Fibroblast of villous mesenchyme (primary cell): Measurements from ENCODE around the gene IFNL2. TPM values are rescaled to one million over a fixed set of nuclear protein-coding genes. Genes with fewer than 3 reads are reported as not detected.

ENCODE experiments used
- DNase-seq: peaks from one replicate; pipeline ENCODE4 v3.0.0-alpha.2; 2010; ENCODE audit warnings: low read depth
- H3K4me3 ChIP-seq: 2 replicates; pipeline ENCODE4 v1.5.1; 2011; ENCODE audit warnings: low read depth, mild to moderate bottlenecking, low read length
- total RNA-seq: library from RNA; depleted of rRNA; stranded (reverse); fragments of >200 nt; gene quantifications from 2 replicates; pipeline ENCODE4 v1.2.3, GENCODE V29; 2012
- TF ChIP-seq, protein P1 (sequence below): IDR thresholded peaks from 2 replicates; pipeline ENCODE4 v1.5.1; 2012; ENCODE audit warnings: low read depth, mild to moderate bottlenecking, low read length; ENCODE audit not compliant: insufficient read depth

The IFNL2 gene
- total RNA-seq, 1 donor: not detected

DNA sequence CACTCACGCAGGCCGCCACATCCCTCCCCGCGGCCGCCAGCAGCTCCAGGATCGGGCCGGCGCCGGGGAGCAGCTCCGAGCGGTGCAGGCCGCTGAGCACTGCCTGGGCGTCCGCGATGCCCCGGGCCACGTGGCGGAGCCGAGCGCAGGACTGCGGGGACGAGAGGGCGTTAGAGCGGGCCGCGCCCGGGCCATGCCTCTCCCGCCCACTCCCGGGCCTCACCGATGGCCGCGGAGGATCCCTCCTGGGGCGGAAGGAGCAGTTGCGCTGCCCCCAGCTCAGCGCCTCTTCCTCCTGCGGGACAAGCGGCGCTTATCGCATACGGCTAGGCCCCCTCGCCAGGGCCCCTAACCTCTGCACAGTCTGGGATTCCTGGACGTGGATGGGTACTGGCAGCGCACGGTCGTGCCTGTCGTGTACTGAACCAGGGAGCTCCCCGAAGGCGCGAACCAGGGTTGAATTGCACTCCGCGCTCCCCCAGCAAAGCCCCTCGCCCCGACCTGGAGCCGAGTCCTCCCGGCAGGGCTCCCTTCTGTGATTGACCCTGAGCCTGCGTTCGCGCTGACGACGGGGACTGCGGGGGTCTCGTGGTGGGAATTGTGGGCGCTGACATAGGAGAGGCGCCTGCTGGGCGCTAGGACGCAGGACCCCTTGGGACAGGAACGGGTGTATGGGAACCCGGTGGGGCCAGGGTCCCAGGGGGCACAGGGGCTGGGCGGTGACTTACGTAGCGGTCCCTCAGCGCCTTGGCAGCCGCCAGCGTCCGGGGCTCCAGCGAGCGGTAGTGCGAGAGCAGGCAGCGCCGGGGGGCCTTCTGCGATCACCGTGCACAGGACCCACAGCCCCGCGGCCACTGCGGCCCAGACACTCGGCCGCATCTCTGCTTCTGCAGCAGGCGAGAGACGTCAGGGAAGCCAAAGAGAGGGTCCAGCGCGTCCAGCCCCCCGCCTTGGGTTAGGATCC is 20.2 kb upstream of the IFNL2 start:
- no peak for DNase-seq
- H3K4me3 ChIP-seq: no peak overlapping the region
- TF ChIP-seq, protein P1, sequence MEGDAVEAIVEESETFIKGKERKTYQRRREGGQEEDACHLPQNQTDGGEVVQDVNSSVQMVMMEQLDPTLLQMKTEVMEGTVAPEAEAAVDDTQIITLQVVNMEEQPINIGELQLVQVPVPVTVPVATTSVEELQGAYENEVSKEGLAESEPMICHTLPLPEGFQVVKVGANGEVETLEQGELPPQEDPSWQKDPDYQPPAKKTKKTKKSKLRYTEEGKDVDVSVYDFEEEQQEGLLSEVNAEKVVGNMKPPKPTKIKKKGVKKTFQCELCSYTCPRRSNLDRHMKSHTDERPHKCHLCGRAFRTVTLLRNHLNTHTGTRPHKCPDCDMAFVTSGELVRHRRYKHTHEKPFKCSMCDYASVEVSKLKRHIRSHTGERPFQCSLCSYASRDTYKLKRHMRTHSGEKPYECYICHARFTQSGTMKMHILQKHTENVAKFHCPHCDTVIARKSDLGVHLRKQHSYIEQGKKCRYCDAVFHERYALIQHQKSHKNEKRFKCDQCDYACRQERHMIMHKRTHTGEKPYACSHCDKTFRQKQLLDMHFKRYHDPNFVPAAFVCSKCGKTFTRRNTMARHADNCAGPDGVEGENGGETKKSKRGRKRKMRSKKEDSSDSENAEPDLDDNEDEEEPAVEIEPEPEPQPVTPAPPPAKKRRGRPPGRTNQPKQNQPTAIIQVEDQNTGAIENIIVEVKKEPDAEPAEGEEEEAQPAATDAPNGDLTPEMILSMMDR: no peak

DNA sequence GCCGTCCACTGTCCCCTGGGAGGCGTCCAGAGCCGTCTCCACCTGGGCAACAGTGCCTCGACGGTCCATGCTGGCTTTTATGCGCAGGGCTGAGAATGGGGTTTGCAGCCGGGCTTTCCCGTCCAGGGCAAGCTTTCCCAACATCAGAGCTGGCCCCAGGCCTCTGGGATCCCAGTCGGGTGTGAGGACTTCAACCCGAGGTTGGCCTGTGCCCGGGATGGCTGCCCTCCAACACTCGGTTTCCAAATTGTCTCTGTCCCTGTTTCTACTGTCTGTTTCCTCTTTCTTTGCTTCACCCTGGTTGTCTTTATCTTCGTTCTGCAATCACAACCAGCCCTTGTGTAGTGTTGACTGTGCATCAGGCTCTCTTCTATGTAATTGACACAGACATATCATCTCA is 19.4 kb upstream of the IFNL2 start, which contains the start of gene IFNL4:
Gene IFNL4 (minus strand): TSS at position 51 of the 400 bp plus-strand sequence.
- TF ChIP-seq, protein P1: no peak
- no peak for DNase-seq
- H3K4me3 ChIP-seq: no peak within 1 kb of the TSS

DNA sequence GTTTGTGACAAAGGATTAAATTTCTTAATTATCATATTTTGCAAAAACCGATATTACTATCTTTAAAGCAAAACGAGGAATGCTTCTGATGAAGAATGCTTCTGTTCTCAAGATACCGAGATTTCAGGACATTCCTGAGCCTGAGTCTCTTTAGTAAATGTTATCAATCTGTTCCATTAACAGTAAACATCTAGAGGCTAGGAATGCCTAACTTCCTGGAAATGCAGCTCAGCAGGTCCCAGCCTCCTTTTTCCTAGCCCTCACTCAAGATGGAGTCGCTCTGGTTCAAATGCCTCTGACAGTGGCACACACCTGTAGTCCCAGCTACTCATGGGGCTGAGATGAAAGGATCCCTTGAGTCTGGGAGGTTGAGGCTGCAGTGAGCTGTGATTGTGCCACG is 17.1 kb upstream of the IFNL2 start:
- DNase-seq: no peak
- TF ChIP-seq, protein P1: no peak
- no peak overlapping the region for H3K4me3 ChIP-seq

DNA sequence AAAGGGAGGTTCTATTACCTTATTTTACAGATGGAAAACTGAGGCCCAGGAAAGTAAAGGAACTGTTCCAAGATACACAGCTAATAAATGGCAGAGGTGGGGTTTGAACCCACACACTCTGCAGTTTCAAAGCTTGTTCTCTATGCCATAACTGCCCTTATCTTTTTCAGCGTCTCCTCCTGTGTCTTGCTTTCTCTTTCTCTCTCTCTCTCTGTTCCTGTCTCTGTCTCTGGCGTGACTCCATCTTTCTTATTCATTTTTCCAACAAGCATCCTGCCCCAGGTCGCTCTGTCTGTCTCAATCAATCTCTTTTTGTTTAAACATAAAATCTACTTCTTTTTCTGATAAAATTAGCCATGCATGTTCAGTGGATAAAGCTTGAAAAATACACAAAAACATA is 16.4 kb upstream of the IFNL2 start:
- H3K4me3 ChIP-seq: no peak overlapping the region
- no peak for DNase-seq
- TF ChIP-seq, protein P1: no peak

DNA sequence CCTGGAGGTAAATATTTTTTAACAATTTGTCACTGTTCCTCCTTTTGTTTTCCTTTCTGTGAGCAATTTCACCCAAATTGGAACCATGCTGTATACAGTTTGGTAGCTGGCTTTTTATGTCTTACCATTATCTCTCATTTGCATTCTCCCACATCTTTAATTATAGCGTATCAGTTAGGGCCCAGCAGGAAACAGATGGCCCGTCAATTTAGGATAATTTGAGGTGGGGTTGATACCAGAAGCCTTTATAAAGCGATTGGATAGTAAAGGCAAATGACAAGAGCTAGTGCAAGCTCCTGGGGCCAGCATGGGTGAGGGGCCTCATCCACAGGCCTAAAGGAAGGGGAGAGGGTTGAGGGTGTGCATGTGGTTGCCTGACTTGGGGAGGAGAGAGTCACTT is 15.7 kb upstream of the IFNL2 start:
- TF ChIP-seq, protein P1: no peak
- H3K4me3 ChIP-seq: no peak overlapping the region
- no peak for DNase-seq

DNA sequence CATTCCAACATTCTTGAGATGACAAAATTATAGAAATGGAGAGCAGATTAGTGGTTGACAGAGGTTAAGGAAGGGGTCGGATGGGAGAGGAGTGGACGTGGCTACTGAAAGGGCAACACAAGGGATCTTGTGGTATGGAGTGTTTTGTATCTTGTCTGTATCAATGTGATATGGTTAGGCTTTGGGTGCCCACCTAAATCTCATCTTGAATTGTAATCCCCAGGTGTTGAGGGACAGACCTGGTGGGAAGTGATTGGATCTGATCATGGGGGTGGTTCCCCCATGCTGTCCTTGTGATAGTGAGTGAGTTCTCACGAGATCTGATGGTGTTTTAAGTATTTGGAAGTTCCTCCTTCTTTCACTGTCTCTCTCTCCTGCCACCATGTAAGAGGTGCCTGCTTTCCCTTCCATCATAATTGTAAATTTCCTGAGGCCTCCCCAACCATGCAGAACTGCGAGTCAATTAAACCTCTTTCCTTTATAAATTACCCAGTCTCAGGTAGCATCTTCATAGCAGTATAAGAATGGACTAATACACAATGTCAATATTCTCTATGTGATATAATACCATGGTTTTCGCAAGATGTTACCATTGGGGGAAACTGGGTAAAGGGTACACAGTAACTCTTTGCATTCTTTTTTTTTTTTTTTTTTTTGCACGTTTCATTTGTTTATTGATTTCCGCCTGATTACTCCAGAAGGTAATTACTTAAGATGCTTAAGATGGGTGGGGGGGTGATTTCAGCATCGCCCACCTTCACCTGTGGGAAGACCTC is 14.6 kb upstream of the IFNL2 start:
- TF ChIP-seq, protein P1: no peak
- no peak overlapping the region for H3K4me3 ChIP-seq
- DNase-seq: no peak
